Measurements from ENCODE around the gene TCF7L2. TPM values are rescaled to one million over a fixed set of nuclear protein-coding genes. Genes with fewer than 3 reads are reported as not detected.

TCF7L2 gene
- total RNA-seq, 4 donors from 2014 or later = 25.1 to 38.9 (median 26.9) TPM

- Histone ChIP-seq H3K27me3 (no peaks in the 10 kb centered on the region), H3K27ac (no peak overlapping the region), H3K9me3 (no peaks in the 10 kb centered on the region), H3K4me1 (peaks cover 0 to 4% (median 0%) of the 10 kb centered on the region in 4 donors), H3K4me3 (no peak overlapping the region), H3K36me3 (no peaks in the 10 kb centered on the region)
- DNase-seq (ENCODE audit: low spot score in 2 of 2) = no peak
- no peak for TF ChIP-seq POLR2A (IDR thresholded peaks at IDR 0.05)
- no peak for TF ChIP-seq CTCF (IDR thresholded peaks at IDR 0.05)
- no peak for TF ChIP-seq EP300 (IDR thresholded peaks at IDR 0.05)
- WGBS, 2 donors = 95 to 97% methylated on average over 15 of the region's 15 CpGs
These were observed 168.8 kb downstream of the TCF7L2 start for GRCh38 chr10:113118882-113119281.

GRCh38 chr10:113119801-113120200 is 169.8 kb downstream of the TCF7L2 start:
- 96 to 97% methylated on average over 14 of the region's 14 CpGs for WGBS, 2 donors
- Histone ChIP-seq H3K4me1 (no peaks in the 10 kb centered on the region), H3K27me3 (no peaks in the 10 kb centered on the region), H3K36me3 (no peaks in the 10 kb centered on the region), H3K4me3 (no peak overlapping the region), H3K27ac (no peak overlapping the region), H3K9me3 (no peaks in the 10 kb centered on the region)
- no peak for TF ChIP-seq POLR2A (IDR thresholded peaks at IDR 0.05)
- TF ChIP-seq CTCF (IDR thresholded peaks at IDR 0.05) = no peak
- no peak for TF ChIP-seq EP300 (IDR thresholded peaks at IDR 0.05)
- DNase-seq (ENCODE audit: low spot score in 2 of 2) = no peak

DNA sequence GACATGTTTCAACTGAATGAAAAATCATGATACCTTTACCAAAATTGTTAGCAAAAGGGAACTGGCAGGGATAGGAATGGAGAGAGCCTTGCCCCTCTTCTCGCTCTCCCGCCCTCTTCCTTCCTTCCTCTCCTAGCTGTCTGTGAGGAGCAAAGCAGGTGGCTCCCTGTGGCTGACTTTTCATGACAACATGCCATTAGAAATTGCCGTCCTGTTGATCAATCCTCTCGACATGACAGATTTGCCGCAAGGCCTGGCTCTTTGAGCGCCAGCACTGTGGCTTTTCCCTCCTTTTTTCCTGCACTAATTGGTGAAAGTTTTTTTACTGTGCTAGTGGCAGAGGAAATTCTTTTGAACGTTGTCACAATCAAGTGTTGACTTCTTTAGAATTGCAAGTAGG is 171.1 kb downstream of the TCF7L2 start:
- 74 to 83% methylated on average over 7 of the region's 7 CpGs for WGBS, 2 donors
- DNase-seq (ENCODE audit: low spot score in 2 of 2) = no peak

DNA sequence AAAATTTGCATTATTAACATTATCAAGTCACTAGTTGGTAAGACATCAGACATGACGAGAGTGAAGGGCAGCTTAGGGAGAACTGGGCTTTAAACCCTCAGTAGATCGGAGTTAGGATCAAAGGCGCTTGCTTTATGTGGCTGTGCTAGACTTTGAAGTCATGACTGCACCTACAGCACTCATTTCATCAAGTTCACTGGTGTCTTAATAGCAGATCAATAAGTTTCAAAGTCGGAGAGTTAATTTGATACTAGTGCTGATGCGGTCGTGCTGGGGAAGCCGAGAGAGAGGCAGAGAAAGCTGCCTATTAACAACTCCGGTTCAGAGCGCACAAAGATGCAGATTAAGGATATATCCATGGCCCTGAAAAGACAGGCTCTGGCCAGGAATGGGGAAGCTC is 172.9 kb downstream of the TCF7L2 start:
- Histone ChIP-seq H3K9me3 (no peaks in the 10 kb centered on the region), H3K4me3 (no peak overlapping the region), H3K27ac (no peak overlapping the region), H3K27me3 (no peaks in the 10 kb centered on the region), H3K4me1 (peaks cover 0 to 14% (median 9%) of the 10 kb centered on the region in 4 donors), H3K36me3 (no peaks in the 10 kb centered on the region)
- DNase-seq (ENCODE audit: low spot score in 2 of 2) = no peak
- no peak for TF ChIP-seq CTCF (IDR thresholded peaks at IDR 0.05)
- TF ChIP-seq POLR2A (IDR thresholded peaks at IDR 0.05) = no peak
- TF ChIP-seq EP300 (IDR thresholded peaks at IDR 0.05) = no peak
- WGBS, 2 donors = 95 to 96% methylated on average over 9 of the region's 9 CpGs

More for the DNA sequence above, 171.1 kb downstream of the TCF7L2 start:
- Histone ChIP-seq H3K4me3 (no peak overlapping the region), H3K27ac (no peak overlapping the region), H3K36me3 (no peaks in the 10 kb centered on the region), H3K9me3 (no peaks in the 10 kb centered on the region), H3K4me1 (peaks cover 0 to 7% (median 4%) of the 10 kb centered on the region in 4 donors), H3K27me3 (no peaks in the 10 kb centered on the region)
- TF ChIP-seq CTCF (IDR thresholded peaks at IDR 0.05) = no peak
- no peak for TF ChIP-seq POLR2A (IDR thresholded peaks at IDR 0.05)
- no peak for TF ChIP-seq EP300 (IDR thresholded peaks at IDR 0.05)

GRCh38 chr10:113124724-113125123 is 174.7 kb downstream of the TCF7L2 start:
- peaks cover 0 to 19% (median 12%) of the 10 kb centered on the region in 4 donors for H3K4me1 ChIP-seq
- no peaks in the 10 kb centered on the region for H3K27me3 ChIP-seq
- H3K27ac ChIP-seq = no peak overlapping the region
- TF ChIP-seq POLR2A (IDR thresholded peaks at IDR 0.05) (no peak), CTCF (IDR thresholded peaks at IDR 0.05) (no peak), EP300 (IDR thresholded peaks at IDR 0.05) (no peak)
- no peaks in the 10 kb centered on the region for H3K36me3 ChIP-seq
- 93 to 97% methylated on average over 11 of the region's 11 CpGs for WGBS, 2 donors
- H3K9me3 ChIP-seq = no peaks in the 10 kb centered on the region
- no peak overlapping the region for H3K4me3 ChIP-seq
- DNase-seq (ENCODE audit: low spot score in 2 of 2) = no peak

All from tibial nerve (tissue), 4 donors.